Hindlimb muscle (tissue), 1 donor: Measurements from ENCODE around the gene TFEB. TPM values are rescaled to one million over a fixed set of nuclear protein-coding genes. Genes with fewer than 3 reads are reported as not detected.
A peak's percentile ranks its signal among the peaks of the same experiment; 100 is the strongest.

Experiments used
- DNase-seq: peaks from one replicate; pipeline ENCODE4 v3.0.0-alpha.2; 2013
- polyA plus RNA-seq: library from polyadenylated mRNA; unstranded; fragments of 120-200 nt; gene quantifications from one replicate; pipeline ENCODE4 v1.2.1, GENCODE V29; 2013; ENCODE audit not compliant: insufficient read length

The TFEB gene
- polyA plus RNA-seq, 1 donor, result 10.1 TPM

DNA sequence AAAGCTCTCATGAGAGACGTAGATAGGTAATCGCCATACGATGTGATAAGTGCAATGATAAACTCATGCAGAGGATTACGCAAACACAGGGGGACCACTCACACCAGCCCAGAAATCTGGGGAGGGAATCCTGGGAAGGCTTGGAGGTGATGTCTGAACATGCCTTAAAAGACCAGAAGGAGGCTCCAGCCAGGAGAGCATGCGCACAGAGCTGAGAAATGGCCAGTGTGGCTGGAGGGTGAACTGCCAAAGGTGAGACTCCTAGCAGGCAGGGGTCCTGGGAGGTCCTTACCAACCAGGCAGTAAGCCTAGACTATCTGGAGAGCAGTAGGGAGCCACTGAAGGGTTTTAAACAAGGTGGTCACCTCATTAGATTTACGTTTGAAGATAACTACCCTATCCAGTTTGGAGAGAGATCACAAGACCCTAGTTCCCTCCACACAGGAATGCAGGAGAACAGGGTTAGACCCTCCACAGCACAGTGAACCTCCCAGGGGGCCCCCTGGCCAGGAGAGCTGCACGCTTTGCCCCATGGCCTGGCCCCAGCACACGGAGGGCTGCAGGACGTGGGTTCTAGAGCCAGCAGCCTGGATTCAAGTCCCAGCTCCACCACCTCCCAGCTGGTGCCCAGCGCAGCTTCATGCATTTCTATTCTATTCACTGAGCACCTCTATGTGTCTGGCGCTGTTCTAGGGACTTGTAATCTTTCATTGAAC, 84.0 kb downstream of the TFEB start:
- no peak for DNase-seq

- DNase-seq, result no peak
These were observed 85.3 kb downstream of the TFEB start for GRCh38 chr6:41650120-41650519.

GRCh38 chr6:41649596-41649995, 85.8 kb downstream of the TFEB start:
- DNase-seq, result no peak

DNA sequence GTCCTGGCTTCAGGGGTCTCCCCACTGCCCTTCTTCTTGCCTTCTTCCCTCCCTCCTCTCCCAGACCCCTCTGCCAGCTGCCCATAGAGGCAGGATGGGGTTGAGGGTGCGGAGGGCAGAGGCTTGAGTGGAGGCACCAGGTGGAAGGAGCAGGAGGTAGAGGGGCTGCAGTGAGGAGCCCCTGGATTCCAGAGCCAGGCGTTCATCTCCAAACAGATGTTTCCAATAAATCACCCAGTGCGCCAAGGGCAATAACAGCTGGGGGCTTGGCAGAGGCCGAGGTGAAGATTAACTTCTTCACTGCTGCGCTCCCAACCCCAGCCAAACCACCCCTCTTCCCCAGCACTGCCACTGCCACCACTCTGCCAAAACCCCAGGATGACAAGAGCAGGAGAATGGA, 86.5 kb downstream of the TFEB start:
- no peak for DNase-seq

DNA sequence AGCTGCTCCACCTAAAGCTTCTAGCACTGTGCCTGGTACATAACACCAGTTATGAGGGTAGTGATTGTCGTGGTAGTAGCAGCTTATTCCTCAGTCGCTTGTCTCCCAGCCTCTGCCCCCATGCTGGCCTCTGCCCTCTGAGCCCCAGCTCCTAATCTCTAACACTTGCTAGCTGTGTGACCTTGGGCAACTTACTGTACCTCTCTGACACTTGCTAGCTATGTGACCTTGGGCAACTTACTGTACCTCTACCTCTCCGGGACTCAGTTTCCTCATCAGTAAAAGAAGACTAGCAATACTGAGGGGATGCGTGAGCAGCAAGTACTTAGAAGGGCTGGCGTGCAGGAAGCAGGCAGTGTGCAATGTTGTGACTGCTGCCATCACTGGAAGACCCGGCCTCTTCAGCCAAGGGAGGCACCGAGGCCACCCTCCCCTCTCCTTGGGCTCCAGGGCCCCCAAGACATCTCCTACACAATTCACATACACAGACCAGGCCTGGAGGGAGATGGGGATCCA, 87.3 kb downstream of the TFEB start:
- no peak for DNase-seq

- no peak for DNase-seq
These were observed 88.3 kb downstream of the TFEB start for GRCh38 chr6:41647061-41647511.

DNA sequence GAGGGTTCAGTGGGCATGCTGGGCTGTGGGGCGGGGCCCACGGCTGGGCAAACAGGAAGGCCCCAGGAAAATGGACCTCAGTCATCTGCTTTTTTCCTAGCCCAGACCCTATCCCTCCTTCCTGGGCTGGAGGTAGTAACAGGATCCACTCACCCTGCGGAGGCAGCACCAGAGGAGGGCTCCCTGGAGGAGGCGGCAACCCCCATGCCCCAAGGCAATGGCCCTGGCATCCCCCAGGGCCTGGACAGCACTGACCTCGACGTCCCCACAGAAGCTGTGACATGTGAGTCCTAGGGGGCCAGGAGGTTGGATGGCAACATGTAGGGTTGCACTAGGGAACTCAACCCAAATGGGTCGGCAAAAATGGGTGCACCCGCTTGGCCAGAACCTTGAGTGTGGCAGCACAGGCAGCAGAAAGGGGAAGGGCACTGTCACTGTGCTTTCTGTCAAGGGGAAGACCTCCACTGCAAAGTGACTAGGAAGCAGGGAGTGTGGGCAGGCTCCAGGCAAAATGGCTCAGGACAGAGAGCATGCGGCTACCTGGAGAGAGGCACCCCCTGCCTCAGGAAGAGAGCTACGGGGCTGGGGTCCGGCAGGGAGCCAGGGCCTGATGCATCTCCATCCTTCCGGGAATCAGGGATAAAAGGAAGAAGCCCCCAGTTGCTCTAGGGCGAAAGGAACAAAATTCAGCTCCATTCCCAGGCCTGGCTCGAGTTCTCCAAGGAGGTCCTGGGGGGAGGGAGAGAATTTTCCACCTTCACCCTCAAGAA, 89.2 kb downstream of the TFEB start:
- no peak for DNase-seq

- DNase-seq, result no peak
These were observed 90.3 kb downstream of the TFEB start for GRCh38 chr6:41645007-41645618.

DNA sequence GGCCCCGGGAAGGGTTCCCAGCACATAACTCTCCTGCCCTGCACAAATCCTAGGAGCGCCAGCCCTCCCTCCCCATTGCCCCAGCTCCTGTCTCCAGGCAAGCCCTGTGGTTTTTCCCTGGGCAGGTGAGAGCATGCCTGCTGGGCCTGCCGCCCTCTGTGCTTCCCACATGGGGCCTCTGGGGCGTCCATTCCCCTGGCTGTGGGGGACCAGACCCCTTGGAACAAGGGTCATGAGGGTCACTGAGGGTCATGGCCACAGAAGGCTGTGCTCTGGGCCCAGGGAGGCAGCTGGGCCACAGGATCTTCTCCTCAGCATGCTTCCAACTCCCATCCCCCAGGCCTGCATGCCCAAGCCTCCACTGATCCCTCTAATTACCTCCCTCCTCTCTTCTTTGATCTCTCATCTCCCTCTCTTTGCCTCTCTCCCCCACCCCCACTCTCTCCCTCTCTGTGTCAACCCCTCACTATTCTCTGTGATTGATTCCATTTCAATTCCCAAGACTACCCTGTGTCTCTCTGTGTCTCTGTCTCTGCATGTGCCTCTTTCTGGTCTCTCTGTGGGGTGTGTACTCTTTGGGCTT, 91.0 kb downstream of the TFEB start:
- no peak for DNase-seq

DNA sequence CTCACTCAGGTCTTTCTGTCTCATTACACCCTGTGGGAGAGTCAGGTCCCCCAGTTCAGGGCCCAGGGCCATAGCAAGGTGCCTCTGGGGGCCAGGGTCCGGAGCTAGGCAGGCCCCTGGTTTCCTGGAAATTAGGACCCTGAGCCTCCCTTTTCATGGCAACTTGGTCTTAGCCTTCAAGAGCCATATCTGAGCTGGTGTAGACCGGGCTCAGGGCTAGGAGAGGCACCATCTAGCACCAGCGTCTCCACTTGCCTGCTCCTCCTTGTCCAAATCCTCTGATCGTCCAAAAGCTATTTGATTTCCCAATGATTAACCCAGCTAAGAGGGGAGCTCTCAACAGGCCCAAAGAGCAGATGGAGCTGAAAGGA, 91.5 kb downstream of the TFEB start:
- DNase-seq, result no peak

DNA sequence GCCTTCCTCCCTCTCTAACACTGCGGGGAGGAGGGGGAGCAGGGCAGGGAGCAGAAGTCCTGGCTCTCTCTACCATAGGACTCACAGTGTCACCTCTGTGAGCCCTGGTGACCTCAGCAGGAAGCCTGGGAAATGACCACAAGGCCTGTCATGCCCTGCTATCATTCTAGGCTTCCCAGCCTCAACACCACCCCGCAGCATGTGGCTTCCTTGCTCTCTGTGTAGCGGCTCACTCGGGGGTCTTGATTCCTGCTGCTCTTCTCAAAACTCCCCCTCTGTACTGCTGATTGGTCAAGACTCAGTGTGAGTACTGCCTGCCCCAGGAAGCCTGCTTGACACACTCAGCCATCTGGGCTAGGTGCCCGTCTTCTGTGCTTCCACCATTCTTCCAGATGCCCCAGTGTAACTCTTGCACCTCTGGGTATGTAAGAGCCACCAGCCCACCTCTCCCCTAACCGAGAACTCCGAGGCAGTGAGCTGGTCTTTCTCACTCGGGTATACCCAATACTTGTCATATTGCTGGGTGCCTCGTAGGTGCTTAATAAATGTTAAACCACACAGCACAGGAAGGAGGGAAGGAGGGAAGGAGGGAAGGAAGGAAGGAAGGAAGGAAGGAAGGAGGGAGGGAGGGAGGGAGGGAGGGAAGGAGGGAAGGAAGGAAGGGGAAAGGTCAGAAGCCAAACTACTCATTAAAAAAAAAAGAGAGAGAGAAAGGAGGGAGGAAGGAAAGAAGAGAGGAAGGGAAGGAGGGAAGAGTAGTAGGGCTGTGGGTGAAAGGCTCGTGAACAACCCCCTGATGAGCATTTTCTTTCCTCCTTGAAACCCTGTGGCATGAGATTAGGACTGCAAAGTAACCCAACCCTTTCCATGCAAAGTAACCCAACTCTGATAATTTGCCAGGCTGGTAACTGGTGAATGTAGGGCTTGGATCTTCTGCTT, 92.2 kb downstream of the TFEB start:
- DNase-seq, result no peak

GRCh38 chr6:41642090-41642959, 93.1 kb downstream of the TFEB start:
- no peak for DNase-seq

- DNase-seq, result no peak
These were observed 94.0 kb downstream of the TFEB start for GRCh38 chr6:41641352-41641925.

DNA sequence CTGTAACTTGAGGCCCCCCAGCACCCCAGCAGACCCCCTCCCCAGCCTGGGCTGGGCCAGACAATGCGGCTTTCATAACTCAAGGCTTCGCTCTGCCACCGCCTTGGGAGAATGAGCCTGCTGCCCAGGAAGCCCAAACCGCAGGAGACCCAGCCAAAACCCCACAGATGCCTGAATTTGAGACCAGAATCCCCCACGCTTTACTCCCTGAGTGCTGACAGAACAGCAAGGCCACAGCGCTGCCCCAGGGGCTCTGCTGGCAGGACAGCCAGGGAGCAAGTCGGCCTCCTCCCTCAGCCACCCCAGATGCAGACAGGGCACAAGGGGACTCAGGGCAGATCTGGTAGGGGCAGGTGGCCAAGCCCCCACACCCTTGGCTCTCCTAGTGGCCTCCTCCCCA, 95.0 kb downstream of the TFEB start:
- DNase-seq, result no peak

DNA sequence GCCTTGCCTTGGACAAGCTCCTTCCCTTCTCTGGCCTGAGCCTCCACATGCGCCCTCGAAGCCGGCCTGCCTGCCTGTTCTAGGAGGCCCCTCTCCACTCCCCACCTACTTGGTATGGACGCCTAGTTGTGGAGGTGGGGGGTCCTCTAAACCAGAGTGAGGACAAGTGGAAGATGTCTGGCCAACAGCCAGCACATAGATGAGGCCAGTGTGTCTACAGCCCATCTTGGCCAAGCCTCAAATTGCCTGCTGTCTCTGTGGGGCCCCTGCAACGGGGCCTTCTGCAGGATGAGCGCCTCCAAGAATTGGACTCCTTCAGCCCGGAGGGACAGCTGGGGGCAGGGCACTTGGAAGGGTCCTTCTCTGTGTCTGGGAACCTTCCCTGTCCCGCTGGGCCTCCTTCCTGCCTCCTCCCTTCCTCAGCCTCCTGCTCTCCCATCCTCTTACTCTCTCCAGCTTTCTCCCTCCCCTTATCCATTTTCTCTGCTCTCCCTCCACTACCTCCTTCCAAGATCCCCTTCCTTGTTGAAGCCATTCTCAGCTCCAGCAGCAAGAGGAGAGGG, 95.5 kb downstream of the TFEB start:
- DNase-seq, result peak; percentile 78

- peak; percentile 83 for DNase-seq
These were observed 96.2 kb downstream of the TFEB start for GRCh38 chr6:41638935-41639808.

DNA sequence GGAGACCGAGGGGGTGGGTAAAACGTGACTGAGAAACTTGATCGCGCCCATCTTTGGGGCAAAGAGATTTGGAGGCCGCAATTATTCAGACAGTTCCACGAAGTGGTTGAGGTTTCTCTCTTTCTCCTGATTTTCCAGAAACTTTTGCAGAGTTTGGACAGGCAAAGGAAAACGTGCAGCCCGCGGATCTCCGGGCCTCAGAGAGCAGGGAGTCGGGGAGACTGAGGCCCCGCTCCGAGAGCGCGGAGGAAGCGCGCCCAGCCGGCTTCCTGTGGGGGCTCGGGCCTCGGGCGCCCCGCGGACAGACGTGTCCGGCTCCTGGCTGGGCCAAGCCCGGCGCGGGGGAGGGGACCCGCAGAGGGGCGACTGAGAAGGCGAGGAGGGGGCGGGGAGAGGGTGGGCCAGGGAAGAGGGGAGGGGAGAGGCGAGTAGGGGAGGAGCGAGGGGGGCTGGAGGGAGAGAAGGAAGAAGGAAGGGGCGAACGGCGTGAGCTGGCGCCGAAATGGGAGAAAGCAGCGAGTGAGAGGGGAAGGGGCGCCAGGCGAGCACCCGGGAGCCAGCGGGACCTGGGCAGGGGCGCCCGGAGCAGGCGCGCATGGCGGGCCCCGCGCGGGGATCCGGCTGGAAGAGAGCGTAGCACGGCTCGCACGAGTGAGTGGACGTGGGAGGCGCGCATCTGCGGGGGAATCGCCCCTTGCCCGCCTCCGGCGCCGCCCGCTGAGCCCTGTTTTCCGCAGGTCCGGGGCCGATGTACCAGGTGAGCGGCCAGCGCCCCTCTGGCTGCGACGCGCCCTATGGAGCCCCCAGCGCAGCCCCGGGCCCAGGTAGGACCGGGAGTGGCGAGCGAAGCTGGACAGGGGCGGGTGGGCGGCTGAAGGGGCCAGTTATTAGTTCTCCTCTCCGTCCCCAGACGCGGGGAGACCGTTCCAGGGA, 97.1 kb downstream of the TFEB start, which contains the start of gene MDFI:
Gene MDFI, plus strand, starts transcription at position 467 of the 933 bp plus-strand sequence. Its CDS starts 282 bp downstream, at position 749.
- DNase-seq, result peak; percentile 85
